OCI-LY3 (cell line): ENCODE data around the gene ANKEF1.
"Not testable (repeated sequence)": the region's sequence is repeated elsewhere in the genome, so short reads cannot be mapped to it uniquely, and the experiment has no call there.

Source experiments
- EZH2phosphoT487 ChIP-seq: fragments of 200-600 bp; shearing (Covaris generic); IDR thresholded peaks from 2 replicates; pipeline ENCODE4 v1.6.1; 2018; ENCODE audit warnings: antibody characterized with exemption, mixed run types, low read depth
- TF ChIP-seq, protein P1 (sequence below): fragments of 200-600, 300-600 bp; sonication (generic); IDR thresholded peaks from 2 replicates; pipeline ENCODE4 v1.5.1; 2014; ENCODE audit warnings: antibody characterized with exemption, low read length, low read depth

DNA sequence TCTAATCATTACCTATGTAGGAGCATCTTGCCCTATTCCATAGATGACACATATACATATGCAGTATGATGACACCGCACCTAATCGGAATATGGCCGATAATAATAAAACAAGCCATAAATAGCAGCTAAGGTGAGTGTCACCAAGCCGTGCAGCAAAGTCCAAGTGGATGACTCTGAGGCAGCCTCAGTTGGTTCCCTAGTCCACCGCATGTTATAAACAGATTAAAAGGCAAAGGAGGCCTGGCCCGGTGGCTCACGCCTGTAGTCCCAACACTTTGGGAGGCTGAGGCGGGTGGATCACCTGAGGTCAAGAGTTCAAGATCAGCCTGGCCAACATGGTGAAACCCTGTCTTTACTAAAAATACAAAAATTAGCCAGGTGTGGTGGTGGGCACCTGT is 1.5 kb downstream of the ANKEF1 start:
- TF ChIP-seq, protein P1, sequence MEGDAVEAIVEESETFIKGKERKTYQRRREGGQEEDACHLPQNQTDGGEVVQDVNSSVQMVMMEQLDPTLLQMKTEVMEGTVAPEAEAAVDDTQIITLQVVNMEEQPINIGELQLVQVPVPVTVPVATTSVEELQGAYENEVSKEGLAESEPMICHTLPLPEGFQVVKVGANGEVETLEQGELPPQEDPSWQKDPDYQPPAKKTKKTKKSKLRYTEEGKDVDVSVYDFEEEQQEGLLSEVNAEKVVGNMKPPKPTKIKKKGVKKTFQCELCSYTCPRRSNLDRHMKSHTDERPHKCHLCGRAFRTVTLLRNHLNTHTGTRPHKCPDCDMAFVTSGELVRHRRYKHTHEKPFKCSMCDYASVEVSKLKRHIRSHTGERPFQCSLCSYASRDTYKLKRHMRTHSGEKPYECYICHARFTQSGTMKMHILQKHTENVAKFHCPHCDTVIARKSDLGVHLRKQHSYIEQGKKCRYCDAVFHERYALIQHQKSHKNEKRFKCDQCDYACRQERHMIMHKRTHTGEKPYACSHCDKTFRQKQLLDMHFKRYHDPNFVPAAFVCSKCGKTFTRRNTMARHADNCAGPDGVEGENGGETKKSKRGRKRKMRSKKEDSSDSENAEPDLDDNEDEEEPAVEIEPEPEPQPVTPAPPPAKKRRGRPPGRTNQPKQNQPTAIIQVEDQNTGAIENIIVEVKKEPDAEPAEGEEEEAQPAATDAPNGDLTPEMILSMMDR = not testable (repeated sequence)
- TF ChIP-seq EZH2phosphoT487 = not testable (repeated sequence)
